Endothelial cell of umbilical vein (primary cell): Measurements from ENCODE around the gene DOCK1. TPM values are rescaled to one million over a fixed set of nuclear protein-coding genes. Genes with fewer than 3 reads are reported as not detected.

Experiments used
- BruUV-seq: library from RNA; stranded (reverse); fragments of 400-500 nt; replicated peaks from 2 replicates; lab custom pipeline; 2021; lab: Mats Ljungman, UMichigan
- CTCF ChIA-PET: fragments of 300-600, 350-600 bp; sonication (Branson Sonifier 250); formaldehyde crosslinking; loops from one replicate; lab custom pipeline; 2021; ENCODE audit warnings: antibody characterized with exemption, inconsistent platforms; lab: Charles Lee
- POLR2A ChIA-PET: fragments of 300-600, 350-600 bp; sonication (Branson Sonifier 250); formaldehyde crosslinking; loops from one replicate; lab custom pipeline; 2021; ENCODE audit warnings: antibody characterized with exemption, inconsistent platforms; lab: Charles Lee
- DNase-seq: peaks from one replicate; pipeline ENCODE4 v3.0.0-alpha.2; 2011; ENCODE audit warnings: low read depth, low spot score
- FAIRE-seq: peaks from 2 replicates; lab custom pipeline; 2011; peaks lifted over from hg19 to GRCh38; lab: Jason Lieb, UNC
- H2AFZ ChIP-seq: 2 replicates; pipeline ENCODE4 v1.6.0; 2012; ENCODE audit warnings: low read depth, low read length, control low read depth, inconsistent platforms
- H3K27ac ChIP-seq: 2 replicates; pipeline ENCODE4 v1.5.1; 2011; ENCODE audit warnings: low read depth, mild to moderate bottlenecking, control low read depth, low read length, moderate library complexity; ENCODE audit not compliant: insufficient read depth
- H3K27me3 ChIP-seq, 2 experiments: 2 replicates each; pipeline versions ENCODE4 v1.6.0 to v1.6.1; 2011; ENCODE audit warnings: low read length in 2 of 2, mixed read lengths in 1 of 2; ENCODE audit not compliant: control insufficient read depth in 2 of 2, insufficient read depth in 2 of 2
- H3K36me3 ChIP-seq, 2 experiments: 2 replicates in 1 of 2; 3 replicates in 1 of 2; pipeline ENCODE4 v1.5.1; 2011; ENCODE audit warnings: low read length in 2 of 2, mild to moderate bottlenecking in 1 of 2, moderate library complexity in 1 of 2; ENCODE audit not compliant: control insufficient read depth in 2 of 2, insufficient read depth in 2 of 2; ENCODE audit errors: extremely low read depth in 1 of 2
- H3K4me1 ChIP-seq: 3 replicates; pipeline ENCODE4 v1.5.1; 2011; ENCODE audit warnings: mild to moderate bottlenecking, low read length; ENCODE audit not compliant: control insufficient read depth, insufficient read depth; ENCODE audit errors: extremely low read depth
- H3K4me2 ChIP-seq: 2 replicates; pipeline ENCODE4 v1.6.1; 2011; ENCODE audit warnings: low read length, control low read depth, mixed read lengths; ENCODE audit not compliant: insufficient read depth
- H3K4me3 ChIP-seq, 3 experiments: fragments of 200-600 bp in 1 of 3; sonication (generic), shearing (Covaris generic) in 1 of 3; replicated peaks in 1 of 3; 2 replicates each; pipeline ENCODE4 v1.5.1; 2011 to 2016; ENCODE audit warnings: control low read depth in 3 of 3, low read length in 3 of 3, mild to moderate bottlenecking in 2 of 3, inconsistent platforms in 1 of 3, low read depth in 1 of 3, moderate library complexity in 1 of 3; ENCODE audit not compliant: insufficient read depth in 1 of 3
- H3K79me2 ChIP-seq: 2 replicates; pipeline ENCODE4 v1.6.0; 2012; ENCODE audit warnings: low read length, inconsistent platforms; ENCODE audit not compliant: control insufficient read depth, insufficient read depth
- H3K9ac ChIP-seq: replicated peaks from 2 replicates; pipeline ENCODE3; 2011; ENCODE audit warnings: low read length, control low read depth; ENCODE audit not compliant: insufficient read depth; ENCODE audit errors: extremely low read depth
- H3K9me1 ChIP-seq: replicated peaks from 3 replicates; pipeline ENCODE4 v1.6.0; 2011; ENCODE audit warnings: mild to moderate bottlenecking, low read length; ENCODE audit not compliant: control insufficient read depth, insufficient read depth; ENCODE audit errors: extremely low read depth
- H3K9me3 ChIP-seq: replicated peaks from 2 replicates; pipeline ENCODE4 v1.5.1; 2012; ENCODE audit warnings: low read length, inconsistent platforms; ENCODE audit not compliant: control insufficient read depth, insufficient read depth
- H4K20me1 ChIP-seq: replicated peaks from 2 replicates; pipeline ENCODE3; 2011; ENCODE audit warnings: mild to moderate bottlenecking, low read length; ENCODE audit not compliant: control insufficient read depth, insufficient read depth; ENCODE audit errors: extremely low read depth
- EZH2 ChIP-seq: IDR thresholded peaks from 2 replicates; pipeline ENCODE4 v1.6.1; 2012; ENCODE audit warnings: borderline replicate concordance, low read depth, mild to moderate bottlenecking, moderate library complexity, low read length, inconsistent platforms; ENCODE audit not compliant: severe bottlenecking
- FOS ChIP-seq: IDR thresholded peaks from 2 replicates; pipeline ENCODE4 v1.6.1; 2011; ENCODE audit warnings: mild to moderate bottlenecking, low read length, moderate library complexity, borderline replicate concordance; ENCODE audit not compliant: insufficient read depth
- GATA2 ChIP-seq: IDR thresholded peaks from 2 replicates; pipeline ENCODE4 v1.7.0; 2011; ENCODE audit warnings: low read depth, mild to moderate bottlenecking, moderate library complexity, mixed read lengths, low read length; ENCODE audit not compliant: insufficient read length, insufficient read depth
- JUN ChIP-seq: IDR thresholded peaks from 2 replicates; pipeline ENCODE4 v1.6.1; 2011; ENCODE audit warnings: borderline replicate concordance, low read depth; ENCODE audit not compliant: insufficient read length, insufficient read depth
- POLR2A ChIP-seq: IDR thresholded peaks from 2 replicates; pipeline ENCODE4 v1.6.1; 2012; ENCODE audit warnings: low read depth, mild to moderate bottlenecking, control low read depth, low read length
- POLR2AphosphoS5 ChIP-seq: IDR thresholded peaks from 2 replicates; pipeline ENCODE4 v1.6.1; 2012; ENCODE audit warnings: low read depth, mild to moderate bottlenecking, control low read depth, low read length, moderate library complexity; ENCODE audit not compliant: insufficient read depth
- dilution Hi-C: fragments of 300-500 bp; cut with MboI; formaldehyde crosslinking; loops from one replicate; pipeline ENCODE4 v1.15.0; 2019; ENCODE audit warnings: low sequenced_read_pairs; ENCODE audit not compliant: extremely low pct_ligation_motif_present
- intact Hi-C: fragments of 100-400 bp; cut with micrococcal nuclease; formaldehyde crosslinking; loops from one replicate; pipeline ENCODE4 v1.10.0; 2022
- polyA plus RNA-seq, 4 experiments: library from polyadenylated mRNA; depleted of rRNA in 3 of 4; stranded (reverse) in 3 of 4; unstranded in 1 of 4; fragments of >200 nt; gene quantifications; 2 replicates each; pipeline versions ENCODE4 v1.2.1 to v1.2.3, GENCODE V29; 2011 to 2012; ENCODE audit warnings: missing spikeins in 1 of 4
- total RNA-seq: library from RNA; stranded (reverse); gene quantifications from 2 replicates; pipeline ENCODE4 v1.2.3, GENCODE V29; 2021
- TF ChIP-seq, protein P1 (sequence below), 2 donors: IDR thresholded peaks; 1 replicate in 1 of 2; 2 replicates in 1 of 2; pipeline ENCODE4 v1.5.1; 2011; ENCODE audit warnings: low read length in 2 of 2, mild to moderate bottlenecking in 2 of 2, moderate library complexity in 2 of 2, control low read depth in 1 of 2, inconsistent platforms in 1 of 2, low read depth in 1 of 2; ENCODE audit not compliant: insufficient read depth in 1 of 2; ENCODE audit errors: extremely low read depth in 1 of 2

The DOCK1 gene
- total and polyA plus RNA-seq, 2 donors (not counting 3 experiments of a cell fraction or from before 2014, with no cell fraction given): 22.5 to 83.1 TPM

DNA sequence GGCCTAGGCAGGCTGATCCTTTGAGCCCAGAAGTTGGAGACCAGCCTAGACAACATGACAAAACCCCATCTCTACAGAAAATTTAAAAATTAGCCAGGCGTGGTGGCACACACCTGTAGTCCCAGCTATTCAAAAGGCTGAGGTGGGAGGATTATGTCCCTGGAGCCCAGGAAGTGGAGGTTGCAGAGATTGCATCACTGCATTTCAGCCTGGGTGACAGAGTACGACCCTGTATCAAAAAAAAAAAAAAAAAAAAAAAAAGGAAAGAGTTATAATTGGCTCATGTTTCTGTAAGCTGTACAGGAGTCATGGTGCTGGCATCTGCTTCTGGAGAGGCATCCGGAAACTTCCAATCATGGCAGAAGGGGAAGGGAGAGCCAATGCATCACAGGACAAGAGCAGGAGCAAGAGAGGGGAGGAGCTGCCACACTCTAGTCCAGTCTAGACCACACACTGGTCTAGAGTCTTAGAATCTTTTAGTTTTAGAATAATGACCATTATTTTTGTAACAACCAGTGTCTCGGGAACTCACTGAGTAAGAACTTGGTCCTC, 16.8 kb downstream of the DOCK1 start:
- DNase-seq (no peak), FAIRE-seq (no peak)
- ChIA-PET POLR2A (interaction anchor here (0.7 kb wide), 1 partner anchor 403 kb away, joined by 7 read pairs; no protein-coding TSS in a partner anchor), CTCF (interaction anchor here (1.4 kb wide), 1 partner anchor 9 kb away, joined by 3 read pairs; no protein-coding TSS in a partner anchor)
- H3K27ac ChIP-seq: no peak overlapping the region
- H3K9me1 ChIP-seq: no peaks in the 10 kb centered on the region
- peaks cover 76% of the 10 kb centered on the region for H3K79me2 ChIP-seq
- H3K4me1 ChIP-seq: peaks cover 3% of the 10 kb centered on the region
- H3K27me3 ChIP-seq: no peaks in the 10 kb centered on the region
- H4K20me1 ChIP-seq: no peaks in the 10 kb centered on the region
- H3K4me2 ChIP-seq: no peak overlapping the region
- H3K9ac ChIP-seq: no peak overlapping the region
- dilution Hi-C loops: no loop called here
- H2AFZ ChIP-seq: no peak overlapping the region
- no TSS peak for BruUV-seq
- no peak overlapping the region for H3K4me3 ChIP-seq
- H3K36me3 ChIP-seq: no peaks in the 10 kb centered on the region
- TF ChIP-seq, protein P1, sequence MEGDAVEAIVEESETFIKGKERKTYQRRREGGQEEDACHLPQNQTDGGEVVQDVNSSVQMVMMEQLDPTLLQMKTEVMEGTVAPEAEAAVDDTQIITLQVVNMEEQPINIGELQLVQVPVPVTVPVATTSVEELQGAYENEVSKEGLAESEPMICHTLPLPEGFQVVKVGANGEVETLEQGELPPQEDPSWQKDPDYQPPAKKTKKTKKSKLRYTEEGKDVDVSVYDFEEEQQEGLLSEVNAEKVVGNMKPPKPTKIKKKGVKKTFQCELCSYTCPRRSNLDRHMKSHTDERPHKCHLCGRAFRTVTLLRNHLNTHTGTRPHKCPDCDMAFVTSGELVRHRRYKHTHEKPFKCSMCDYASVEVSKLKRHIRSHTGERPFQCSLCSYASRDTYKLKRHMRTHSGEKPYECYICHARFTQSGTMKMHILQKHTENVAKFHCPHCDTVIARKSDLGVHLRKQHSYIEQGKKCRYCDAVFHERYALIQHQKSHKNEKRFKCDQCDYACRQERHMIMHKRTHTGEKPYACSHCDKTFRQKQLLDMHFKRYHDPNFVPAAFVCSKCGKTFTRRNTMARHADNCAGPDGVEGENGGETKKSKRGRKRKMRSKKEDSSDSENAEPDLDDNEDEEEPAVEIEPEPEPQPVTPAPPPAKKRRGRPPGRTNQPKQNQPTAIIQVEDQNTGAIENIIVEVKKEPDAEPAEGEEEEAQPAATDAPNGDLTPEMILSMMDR (IDR thresholded peaks at IDR 0.05; ENCODE audit: extremely low read depth in 1 of 2, insufficient read depth in 1 of 2, low read depth in 1 of 2, low read length in 2 of 2): no peak
- TF ChIP-seq EZH2 (no peak), POLR2A (no peak), GATA2 (no peak), POLR2AphosphoS5 (no peak), FOS (no peak), JUN (no peak)
- no peaks in the 10 kb centered on the region for H3K9me3 ChIP-seq
- intact Hi-C loops: no loop called here
